Measurements from ENCODE around the gene INPP5B. TPM values are rescaled to one million over a fixed set of nuclear protein-coding genes. Genes with fewer than 3 reads are reported as not detected.

The INPP5B gene
- total RNA-seq, 1 experiment from 2014 or later, result 18.8 TPM

GRCh38 chr1:37878071-37878470 is 68.8 kb downstream of the INPP5B start:
- Mint-ChIP-seq H3K4me3 (ENCODE audit: unreplicated experiment) (peak overlapping the region; percentile 43), H3K4me1 (ENCODE audit: low read depth, unreplicated experiment) (no peaks in the 10 kb centered on the region), H3K36me3 (ENCODE audit: insufficient read depth, unreplicated experiment) (peaks cover 31% of the 10 kb centered on the region), H3K9me3 (ENCODE audit: unreplicated experiment) (no peaks in the 10 kb centered on the region), H3K27ac (ENCODE audit: unreplicated experiment) (peak overlapping the region; percentile 64), H3K27me3 (ENCODE audit: insufficient read depth, unreplicated experiment) (no peaks in the 10 kb centered on the region)
- Histone ChIP-seq H3K9me3 (no peaks in the 10 kb centered on the region), H3K36me3 (ENCODE audit: control insufficient read depth, insufficient read depth, low read length) (no peaks in the 10 kb centered on the region), H3K27me3 (replicated peaks; ENCODE audit: control insufficient read depth, insufficient read depth, low read length) (no peaks in the 10 kb centered on the region), H3K4me3 (ENCODE audit: low read depth, low read length) (no peak overlapping the region), H3K4me1 (peaks cover 27% of the 10 kb centered on the region)
- intact Hi-C loops (cut with micrococcal nuclease; ENCODE audit: unreplicated experiment), result loop anchor here (5.0 kb wide), 1 partner anchor 109 kb away; no protein-coding TSS in a partner anchor
- BruUV-seq (replicated peaks), result no TSS peak
- peak; percentile 37 to 54 for DNase-seq
- TF ChIP-seq, protein P1, sequence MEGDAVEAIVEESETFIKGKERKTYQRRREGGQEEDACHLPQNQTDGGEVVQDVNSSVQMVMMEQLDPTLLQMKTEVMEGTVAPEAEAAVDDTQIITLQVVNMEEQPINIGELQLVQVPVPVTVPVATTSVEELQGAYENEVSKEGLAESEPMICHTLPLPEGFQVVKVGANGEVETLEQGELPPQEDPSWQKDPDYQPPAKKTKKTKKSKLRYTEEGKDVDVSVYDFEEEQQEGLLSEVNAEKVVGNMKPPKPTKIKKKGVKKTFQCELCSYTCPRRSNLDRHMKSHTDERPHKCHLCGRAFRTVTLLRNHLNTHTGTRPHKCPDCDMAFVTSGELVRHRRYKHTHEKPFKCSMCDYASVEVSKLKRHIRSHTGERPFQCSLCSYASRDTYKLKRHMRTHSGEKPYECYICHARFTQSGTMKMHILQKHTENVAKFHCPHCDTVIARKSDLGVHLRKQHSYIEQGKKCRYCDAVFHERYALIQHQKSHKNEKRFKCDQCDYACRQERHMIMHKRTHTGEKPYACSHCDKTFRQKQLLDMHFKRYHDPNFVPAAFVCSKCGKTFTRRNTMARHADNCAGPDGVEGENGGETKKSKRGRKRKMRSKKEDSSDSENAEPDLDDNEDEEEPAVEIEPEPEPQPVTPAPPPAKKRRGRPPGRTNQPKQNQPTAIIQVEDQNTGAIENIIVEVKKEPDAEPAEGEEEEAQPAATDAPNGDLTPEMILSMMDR (IDR thresholded peaks at IDR 0.05; ENCODE audit: insufficient read depth in 1 of 2, low read depth in 1 of 2, low read length in 1 of 2, severe bottlenecking in 1 of 2, unreplicated experiment in 1 of 2), result no peak
- CTCF ChIA-PET, result interaction anchor here (1.1 kb wide), 1 partner anchor 18 kb away, joined by 3 read pairs; the partner anchor contains the start of gene MTF1
- POLR2A ChIA-PET, result no interaction called here

DNA sequence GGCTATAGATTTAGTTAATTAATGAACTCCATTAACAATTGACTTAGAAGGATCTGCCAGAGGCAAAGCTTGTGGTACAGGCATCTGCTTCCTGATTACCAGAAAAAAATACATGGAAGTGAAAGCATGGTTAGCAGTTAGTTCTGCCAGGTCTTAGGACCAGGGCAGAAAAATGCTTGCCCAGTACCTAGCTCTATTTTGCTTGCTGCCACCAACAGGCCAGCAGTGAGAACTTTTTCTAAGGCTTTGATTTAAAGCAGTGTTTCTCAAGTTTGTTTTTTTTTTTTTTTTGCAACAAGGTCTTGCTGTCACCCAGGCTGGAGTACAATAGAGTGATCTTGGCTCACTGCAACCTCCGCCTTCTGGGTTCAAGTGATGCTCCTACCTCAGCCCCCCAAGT is 71.0 kb downstream of the INPP5B start:
- no peaks in the 10 kb centered on the region for H3K9me3 Mint-ChIP-seq (ENCODE audit: unreplicated experiment)
- POLR2A ChIA-PET, result no interaction called here
- no TSS peak for BruUV-seq (replicated peaks)

DNA sequence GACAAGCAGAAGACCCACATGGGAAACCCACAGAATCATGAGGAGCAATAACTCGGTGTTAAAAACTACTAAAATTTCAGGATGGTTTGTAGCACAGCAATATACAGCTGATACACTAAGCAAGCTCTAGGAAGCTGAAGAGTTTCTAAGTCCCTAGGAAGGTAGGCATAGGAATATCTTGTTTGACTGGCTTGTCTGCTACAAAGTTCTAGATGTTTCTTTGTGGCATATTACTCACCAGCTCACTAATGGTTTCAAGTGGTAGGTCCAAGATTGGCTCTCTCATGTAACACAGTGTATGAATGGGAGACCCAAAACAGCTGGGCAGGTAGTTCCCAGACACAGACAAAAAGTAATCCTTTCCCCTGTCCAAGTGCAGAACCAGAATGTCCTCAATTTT is 74.2 kb downstream of the INPP5B start:
- POLR2A ChIA-PET, result interaction anchor here (0.7 kb wide), 1 partner anchor 27 kb away, joined by 5 read pairs; no protein-coding TSS in a partner anchor
- DNase-seq, result no peak
- intact Hi-C loops (cut with micrococcal nuclease; ENCODE audit: unreplicated experiment), result no loop called here
- TF ChIP-seq, protein P1 (IDR thresholded peaks at IDR 0.05; ENCODE audit: insufficient read depth in 1 of 2, low read depth in 1 of 2, low read length in 1 of 2, severe bottlenecking in 1 of 2, unreplicated experiment in 1 of 2), result no peak
- no peaks in the 10 kb centered on the region for H3K4me1 Mint-ChIP-seq (ENCODE audit: low read depth, unreplicated experiment)
- Histone ChIP-seq H3K27me3 (replicated peaks; ENCODE audit: control insufficient read depth, insufficient read depth, low read length) (no peaks in the 10 kb centered on the region), H3K4me3 (ENCODE audit: low read depth, low read length) (no peak overlapping the region), H3K4me1 (0 out of 2 replicates have a peak, but pooled peaks cover 4% of the 10 kb centered on the region), H3K9me3 (no peaks in the 10 kb centered on the region), H3K36me3 (ENCODE audit: control insufficient read depth, insufficient read depth, low read length) (no peaks in the 10 kb centered on the region)
- BruUV-seq (replicated peaks), result no TSS peak
- H3K9me3 Mint-ChIP-seq (ENCODE audit: unreplicated experiment), result no peaks in the 10 kb centered on the region
- H3K27ac Mint-ChIP-seq (ENCODE audit: unreplicated experiment), result no peak overlapping the region
- peaks cover 31% of the 10 kb centered on the region for H3K36me3 Mint-ChIP-seq (ENCODE audit: insufficient read depth, unreplicated experiment)
- H3K27me3 Mint-ChIP-seq (ENCODE audit: insufficient read depth, unreplicated experiment), result no peaks in the 10 kb centered on the region
- H3K4me3 Mint-ChIP-seq (ENCODE audit: unreplicated experiment), result no peak overlapping the region
- CTCF ChIA-PET, result interaction anchor here (0.7 kb wide), 1 partner anchor 8 kb away, joined by 3 read pairs; no protein-coding TSS in a partner anchor

More for the DNA sequence above, 71.0 kb downstream of the INPP5B start:
- DNase-seq, result no peak
- TF ChIP-seq, protein P1 (IDR thresholded peaks at IDR 0.05; ENCODE audit: insufficient read depth in 1 of 2, low read depth in 1 of 2, low read length in 1 of 2, severe bottlenecking in 1 of 2, unreplicated experiment in 1 of 2), result no peak
- Histone ChIP-seq H3K4me3 (ENCODE audit: low read depth, low read length) (no peak overlapping the region), H3K9me3 (no peaks in the 10 kb centered on the region), H3K27me3 (replicated peaks; ENCODE audit: control insufficient read depth, insufficient read depth, low read length) (no peaks in the 10 kb centered on the region), H3K36me3 (ENCODE audit: control insufficient read depth, insufficient read depth, low read length) (no peaks in the 10 kb centered on the region), H3K4me1 (peaks cover 27% of the 10 kb centered on the region)
- no peak overlapping the region for H3K4me3 Mint-ChIP-seq (ENCODE audit: unreplicated experiment)
- H3K36me3 Mint-ChIP-seq (ENCODE audit: insufficient read depth, unreplicated experiment), result peaks cover 26% of the 10 kb centered on the region
- no peaks in the 10 kb centered on the region for H3K27me3 Mint-ChIP-seq (ENCODE audit: insufficient read depth, unreplicated experiment)
- no peaks in the 10 kb centered on the region for H3K4me1 Mint-ChIP-seq (ENCODE audit: low read depth, unreplicated experiment)
- CTCF ChIA-PET, result interaction anchor here (0.6 to 1.0 kb wide), 7 partner anchors 13 to 1819 kb away, joined by 3 to 8 read pairs (median 5); partner anchors contain the start of gene MTF1
- intact Hi-C loops (cut with micrococcal nuclease; ENCODE audit: unreplicated experiment), result loop anchor here (5.0 kb wide), 1 partner anchor 111 kb away; no protein-coding TSS in a partner anchor
- no peak overlapping the region for H3K27ac Mint-ChIP-seq (ENCODE audit: unreplicated experiment)
